LNCAP (cell line): ENCODE data around the gene DEFB116.

Experiments
- TF ChIP-seq, protein P1 (sequence below): fragments of 450-650 bp; IDR thresholded peaks from 2 replicates; pipeline ENCODE4 v1.5.1; 2017; ENCODE audit warnings: mild to moderate bottlenecking

The DEFB116 gene, protein sequence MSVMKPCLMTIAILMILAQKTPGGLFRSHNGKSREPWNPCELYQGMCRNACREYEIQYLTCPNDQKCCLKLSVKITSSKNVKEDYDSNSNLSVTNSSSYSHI

DNA sequence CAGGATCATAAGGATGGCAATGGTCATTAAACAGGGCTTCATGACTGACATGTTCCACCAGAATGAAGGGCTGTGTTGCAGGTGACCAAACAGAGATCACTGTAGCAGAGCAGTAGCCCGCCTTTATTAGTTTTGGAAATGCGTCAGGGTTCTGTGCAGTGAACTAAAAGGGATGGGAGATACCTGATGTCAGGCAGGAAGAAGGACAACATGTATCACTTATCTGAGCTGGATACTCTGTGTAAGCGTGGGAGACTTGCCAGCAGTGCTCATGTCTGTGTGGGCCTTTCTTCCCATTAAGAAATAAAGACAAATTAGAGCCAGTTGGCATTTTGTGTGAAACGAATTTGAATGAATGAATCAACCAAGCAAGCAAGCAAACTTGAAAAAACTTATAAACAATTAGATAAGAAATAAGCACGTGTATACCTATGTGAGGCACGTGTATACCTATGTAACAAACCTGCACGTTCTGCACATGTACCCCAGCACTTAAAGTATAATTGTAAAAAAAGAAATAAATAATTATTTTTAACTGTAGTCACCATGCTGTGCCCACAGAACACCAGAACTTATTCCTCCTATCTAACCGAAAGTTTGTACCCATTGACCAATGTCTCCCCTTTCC is at the start of gene DEFB116:
Gene DEFB116, minus strand, starts transcription at position 51 of the 628 bp plus-strand sequence. Its CDS starts 0 bp downstream, at position 51.
- TF ChIP-seq, protein P1, sequence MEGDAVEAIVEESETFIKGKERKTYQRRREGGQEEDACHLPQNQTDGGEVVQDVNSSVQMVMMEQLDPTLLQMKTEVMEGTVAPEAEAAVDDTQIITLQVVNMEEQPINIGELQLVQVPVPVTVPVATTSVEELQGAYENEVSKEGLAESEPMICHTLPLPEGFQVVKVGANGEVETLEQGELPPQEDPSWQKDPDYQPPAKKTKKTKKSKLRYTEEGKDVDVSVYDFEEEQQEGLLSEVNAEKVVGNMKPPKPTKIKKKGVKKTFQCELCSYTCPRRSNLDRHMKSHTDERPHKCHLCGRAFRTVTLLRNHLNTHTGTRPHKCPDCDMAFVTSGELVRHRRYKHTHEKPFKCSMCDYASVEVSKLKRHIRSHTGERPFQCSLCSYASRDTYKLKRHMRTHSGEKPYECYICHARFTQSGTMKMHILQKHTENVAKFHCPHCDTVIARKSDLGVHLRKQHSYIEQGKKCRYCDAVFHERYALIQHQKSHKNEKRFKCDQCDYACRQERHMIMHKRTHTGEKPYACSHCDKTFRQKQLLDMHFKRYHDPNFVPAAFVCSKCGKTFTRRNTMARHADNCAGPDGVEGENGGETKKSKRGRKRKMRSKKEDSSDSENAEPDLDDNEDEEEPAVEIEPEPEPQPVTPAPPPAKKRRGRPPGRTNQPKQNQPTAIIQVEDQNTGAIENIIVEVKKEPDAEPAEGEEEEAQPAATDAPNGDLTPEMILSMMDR = no peak

DNA sequence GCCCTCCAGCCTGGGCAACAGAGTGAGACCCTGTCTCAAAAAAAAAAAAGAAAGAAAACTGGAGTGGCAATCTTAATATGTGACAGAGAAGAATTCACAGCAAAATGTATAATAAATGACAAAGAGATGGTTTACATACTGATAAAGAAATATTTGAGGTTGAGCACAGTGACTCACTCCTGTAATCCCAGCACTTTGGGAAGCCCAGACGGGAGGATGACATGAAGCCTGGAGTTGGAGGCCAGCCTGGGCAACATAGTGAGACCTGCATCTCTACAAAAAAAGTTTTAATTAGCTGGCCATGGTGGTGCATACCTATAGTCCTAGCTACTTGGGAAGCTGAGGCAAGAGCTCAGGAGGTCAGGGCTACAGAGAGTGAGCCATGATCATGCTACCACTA is 47.6 kb upstream of the DEFB116 start:
- TF ChIP-seq, protein P1 = no peak

DNA sequence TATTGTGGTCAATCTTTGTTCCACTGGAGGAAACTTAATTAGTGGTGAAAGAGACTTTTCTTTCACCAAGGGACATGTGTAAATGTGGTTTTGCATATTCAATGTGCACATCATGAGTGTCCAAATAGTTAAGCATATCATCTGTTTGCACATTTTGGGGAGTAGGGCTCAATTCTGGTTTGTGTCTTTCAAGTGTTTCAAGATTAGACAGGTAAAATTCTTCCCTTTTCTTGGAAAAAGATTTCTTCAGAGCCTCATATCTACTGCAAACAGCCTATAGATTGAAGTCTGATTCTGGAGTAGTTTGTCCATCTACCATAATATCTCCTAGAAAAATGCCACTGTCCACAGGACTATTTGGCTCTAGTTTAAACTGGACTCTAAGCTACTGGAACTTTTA is 33.1 kb upstream of the DEFB116 start:
- TF ChIP-seq, protein P1 = no peak

DNA sequence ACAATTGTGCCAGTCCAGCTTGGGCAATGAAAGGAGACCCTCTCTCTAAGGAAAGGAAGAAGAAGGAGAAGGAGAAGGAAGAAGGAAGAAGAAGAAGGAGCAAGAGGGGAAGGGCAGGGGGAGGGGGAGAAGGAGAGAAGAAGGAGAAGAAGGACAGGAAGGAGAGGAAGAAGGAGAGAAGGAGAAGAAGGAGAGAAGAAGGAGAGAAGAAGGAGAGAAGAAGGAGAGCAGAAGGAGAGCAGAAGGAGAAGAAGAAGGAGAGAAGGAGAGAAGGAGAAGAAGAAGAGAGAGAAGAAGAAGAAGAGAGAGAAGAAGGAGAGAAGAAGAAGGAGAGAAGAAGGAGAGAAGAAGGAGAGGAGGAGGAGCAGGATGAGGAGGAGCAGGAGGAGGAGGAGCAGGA is 22.5 kb upstream of the DEFB116 start:
- TF ChIP-seq, protein P1 = no peak

DNA sequence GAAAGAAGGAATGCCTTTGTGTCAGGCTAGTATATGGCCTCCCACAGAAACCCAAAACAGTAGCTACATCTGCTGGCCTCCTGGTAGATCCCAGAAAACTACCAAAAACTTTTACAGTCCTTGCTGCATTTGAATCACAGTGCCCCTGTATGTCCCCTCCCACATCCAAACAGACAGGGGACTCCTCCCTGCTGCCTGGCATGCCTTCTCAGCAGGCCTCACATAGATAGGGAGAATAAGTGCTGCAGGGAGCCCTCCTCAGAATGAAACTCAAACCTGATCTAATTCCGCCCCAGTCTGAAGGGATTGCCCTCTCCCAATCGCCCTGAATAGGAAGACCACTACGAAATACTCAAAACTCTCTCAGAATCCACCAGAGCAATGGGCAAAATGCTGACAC is 14.1 kb upstream of the DEFB116 start:
- TF ChIP-seq, protein P1 = no peak

DNA sequence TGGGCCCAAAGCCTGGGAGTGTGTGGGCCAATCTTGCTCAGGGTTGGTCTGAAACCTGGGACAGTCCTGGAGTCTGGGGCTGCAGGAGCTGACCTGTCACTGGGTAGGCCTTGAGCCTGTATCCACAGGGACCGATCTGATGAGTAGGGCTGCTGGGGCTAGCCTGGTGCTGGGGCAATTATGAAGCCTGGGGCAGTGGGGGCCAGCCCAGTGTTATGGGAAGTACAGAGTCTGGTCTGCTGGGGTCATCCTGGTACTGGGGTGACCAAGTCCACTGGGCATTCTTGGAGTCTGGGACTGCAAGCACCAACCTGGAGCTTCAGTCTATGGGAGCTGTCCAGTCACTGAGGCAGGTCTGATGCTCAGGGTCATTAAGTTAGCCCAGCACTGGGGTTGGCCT is 30.2 kb downstream of the DEFB116 start:
- TF ChIP-seq, protein P1 = no peak

DNA sequence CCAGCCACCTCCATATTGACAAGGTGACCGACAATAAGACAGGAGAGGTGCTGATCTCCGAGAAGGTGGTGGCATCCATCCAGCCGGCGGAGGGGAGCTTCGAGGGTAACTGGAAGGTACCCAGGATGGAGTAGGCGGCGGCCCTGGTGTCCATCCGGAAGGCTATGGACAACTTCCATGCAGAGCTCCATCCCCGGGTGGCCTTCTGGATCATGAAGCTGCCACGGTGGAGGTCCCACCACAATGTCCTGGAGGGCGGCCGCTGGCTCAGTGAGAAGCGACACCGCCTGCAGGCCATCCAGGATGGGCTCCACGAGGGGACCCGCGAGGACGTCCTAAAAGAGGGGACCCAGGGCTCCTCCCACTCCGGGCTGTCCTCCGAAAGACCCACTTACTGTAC is 33.9 kb downstream of the DEFB116 start:
- TF ChIP-seq, protein P1 = no peak
